Measurements from ENCODE around the gene BMS1. TPM values are rescaled to one million over a fixed set of nuclear protein-coding genes. Genes with fewer than 3 reads are reported as not detected.
A peak's percentile ranks its signal among the peaks of the same experiment; 100 is the strongest.

Gene BMS1
- total RNA-seq, 1 experiment from 2014 or later: 20.6 TPM

GRCh38 chr10:42871823-42872222 lies 89.2 kb downstream of the BMS1 start:
- no peak for DNase-seq
- H3K4me3 ChIP-seq: no peak overlapping the region
- no peaks in the 10 kb centered on the region for H3K9me3 ChIP-seq
- H3K27me3 ChIP-seq: no peaks in the 10 kb centered on the region
- H3K36me3 ChIP-seq: no peaks in the 10 kb centered on the region

GRCh38 chr10:42872865-42873435 lies 90.4 kb downstream of the BMS1 start:
- DNase-seq: no peak
- Histone ChIP-seq H3K27me3 (no peaks in the 10 kb centered on the region), H3K4me3 (no peak overlapping the region), H3K9me3 (no peaks in the 10 kb centered on the region), H3K36me3 (no peaks in the 10 kb centered on the region)

- Histone ChIP-seq H3K27me3 (no peaks in the 10 kb centered on the region), H3K9me3 (no peaks in the 10 kb centered on the region), H3K36me3 (no peaks in the 10 kb centered on the region), H3K4me3 (no peak overlapping the region)
- no peak for DNase-seq
Observed at GRCh38 chr10:42874713-42875387, 92.3 kb downstream of the BMS1 start.

- Histone ChIP-seq H3K27me3 (no peaks in the 10 kb centered on the region), H3K4me3 (no peak overlapping the region), H3K36me3 (no peaks in the 10 kb centered on the region), H3K9me3 (no peaks in the 10 kb centered on the region)
- no peak for DNase-seq
Observed at GRCh38 chr10:42875388-42875755, 92.8 kb downstream of the BMS1 start.

GRCh38 chr10:42875798-42876341 lies 93.3 kb downstream of the BMS1 start:
- H3K27me3 ChIP-seq: no peaks in the 10 kb centered on the region
- no peak overlapping the region for H3K4me3 ChIP-seq
- no peaks in the 10 kb centered on the region for H3K36me3 ChIP-seq
- DNase-seq: peak; percentile 22
- no peaks in the 10 kb centered on the region for H3K9me3 ChIP-seq

GRCh38 chr10:42876476-42876875 lies 93.9 kb downstream of the BMS1 start:
- Histone ChIP-seq H3K4me3 (no peak overlapping the region), H3K27me3 (no peaks in the 10 kb centered on the region), H3K36me3 (no peaks in the 10 kb centered on the region), H3K9me3 (no peaks in the 10 kb centered on the region)
- no peak for DNase-seq

- H3K36me3 ChIP-seq: no peaks in the 10 kb centered on the region
- no peak overlapping the region for H3K4me3 ChIP-seq
- no peaks in the 10 kb centered on the region for H3K27me3 ChIP-seq
- H3K9me3 ChIP-seq: no peaks in the 10 kb centered on the region
- no peak for DNase-seq
Observed at GRCh38 chr10:42876945-42877344, 94.3 kb downstream of the BMS1 start.

GRCh38 chr10:42877496-42878030 lies 95.0 kb downstream of the BMS1 start:
- no peaks in the 10 kb centered on the region; the same call in 1 of the 2 replicates for H3K9me3 ChIP-seq
- no peak for DNase-seq
- H3K4me3 ChIP-seq: no peak overlapping the region
- no peaks in the 10 kb centered on the region for H3K27me3 ChIP-seq
- H3K36me3 ChIP-seq: no peaks in the 10 kb centered on the region

- Histone ChIP-seq H3K9me3 (no peaks in the 10 kb centered on the region; the same call in 1 of the 2 replicates), H3K4me3 (no peak overlapping the region), H3K27me3 (no peaks in the 10 kb centered on the region), H3K36me3 (no peaks in the 10 kb centered on the region)
- no peak for DNase-seq
Observed at GRCh38 chr10:42878134-42878820, 95.7 kb downstream of the BMS1 start.

GRCh38 chr10:42878821-42879195 lies 96.2 kb downstream of the BMS1 start:
- Histone ChIP-seq H3K27me3 (no peaks in the 10 kb centered on the region), H3K4me3 (no peak overlapping the region), H3K9me3 (no peaks in the 10 kb centered on the region; the same call in 1 of the 2 replicates), H3K36me3 (no peaks in the 10 kb centered on the region)
- no peak for DNase-seq

- no peaks in the 10 kb centered on the region for H3K36me3 ChIP-seq
- H3K27me3 ChIP-seq: no peaks in the 10 kb centered on the region
- no peaks in the 10 kb centered on the region; the same call in 1 of the 2 replicates for H3K9me3 ChIP-seq
- no peak overlapping the region for H3K4me3 ChIP-seq
- DNase-seq: no peak
Observed at GRCh38 chr10:42879380-42880254, 97.0 kb downstream of the BMS1 start.

- Histone ChIP-seq H3K36me3 (no peaks in the 10 kb centered on the region), H3K9me3 (no peaks in the 10 kb centered on the region; the same call in 1 of the 2 replicates), H3K4me3 (no peak overlapping the region), H3K27me3 (no peaks in the 10 kb centered on the region)
- no peak for DNase-seq
Observed at GRCh38 chr10:42880255-42880620, 97.6 kb downstream of the BMS1 start.

- Histone ChIP-seq H3K27me3 (no peaks in the 10 kb centered on the region), H3K9me3 (no peaks in the 10 kb centered on the region; the same call in 1 of the 2 replicates), H3K4me3 (no peak overlapping the region), H3K36me3 (no peaks in the 10 kb centered on the region)
- DNase-seq: no peak
Observed at GRCh38 chr10:42882597-42882996, 100.0 kb downstream of the BMS1 start.

Measured in MG63 (cell line).